SK-N-SH (cell line): Measurements from ENCODE around the gene ZFHX3. TPM values are rescaled to one million over a fixed set of nuclear protein-coding genes. Genes with fewer than 3 reads are reported as not detected.

Experiments used
- CTCF ChIA-PET: fragments of 300-600, 350-600 bp; formaldehyde crosslinking; extraction: SDS; loops from one replicate; lab custom pipeline; 2021; lab: Yijun Ruan, JAX
- POLR2A ChIA-PET: fragments of 350-600 bp; sonication (Branson Sonifier 250); formaldehyde crosslinking; extraction: SDS; loops from one replicate; lab custom pipeline; 2020; ENCODE audit warnings: antibody characterized with exemption, inconsistent platforms; lab: Yijun Ruan, JAX
- DNase-seq: peaks from one replicate; pipeline ENCODE4 v3.0.0; 2012
- H2AFZ ChIP-seq: fragments of 200-600 bp; sonication (generic); 2 replicates; pipeline ENCODE4 v1.8.1; 2016; ENCODE audit warnings: antibody characterized with exemption, mild to moderate bottlenecking, low read depth
- H3F3A ChIP-seq: fragments of 200-600 bp; sonication (generic); replicated peaks from 2 replicates; pipeline ENCODE3; 2016; ENCODE audit warnings: antibody characterized with exemption, mild to moderate bottlenecking; ENCODE audit not compliant: insufficient read depth
- H3K27ac ChIP-seq, 2 experiments: fragments of 200-500 bp in 1 of 2; fragments of 200-600 bp in 1 of 2; sonication (Bioruptor generic) in 1 of 2; sonication (generic), shearing (Covaris generic) in 1 of 2; 2 replicates each; pipeline versions ENCODE4 v1.5.1 to v1.6.1; 2014 to 2016; ENCODE audit warnings: low read depth in 2 of 2, inconsistent platforms in 1 of 2, low read length in 1 of 2, mild to moderate bottlenecking in 1 of 2, mixed read lengths in 1 of 2
- H3K27me3 ChIP-seq: fragments of 200-600 bp; sonication (generic), shearing (Covaris generic); 2 replicates; pipeline ENCODE4 v1.6.1; 2016; ENCODE audit warnings: mixed run types; ENCODE audit not compliant: insufficient read depth
- H3K36me3 ChIP-seq, 2 experiments: fragments of 200-500 bp in 1 of 2; fragments of 200-600 bp in 1 of 2; sonication (Bioruptor generic) in 1 of 2; sonication (generic) in 1 of 2; replicated peaks in 1 of 2; 2 replicates each; pipeline versions ENCODE3 to v1.5.1; 2014 to 2016; ENCODE audit warnings: low read length in 1 of 2, mild to moderate bottlenecking in 1 of 2; ENCODE audit not compliant: insufficient read depth in 2 of 2, control insufficient read depth in 1 of 2
- H3K4me1 ChIP-seq, 2 experiments: fragments of 200-500 bp in 1 of 2; fragments of 200-600 bp in 1 of 2; sonication (Bioruptor generic) in 1 of 2; sonication (generic), shearing (Covaris generic) in 1 of 2; 2 replicates each; pipeline versions ENCODE4 v1.5.1 to v1.6.1; 2014 to 2016; ENCODE audit warnings: low read depth in 1 of 2, low read length in 1 of 2, mixed run types in 1 of 2; ENCODE audit not compliant: insufficient read depth in 2 of 2, control insufficient read depth in 1 of 2
- H3K4me2 ChIP-seq: fragments of 200-600 bp; sonication (generic), shearing (Covaris generic); 2 replicates; pipeline ENCODE4 v1.6.1; 2017; ENCODE audit warnings: mixed run types
- H3K4me3 ChIP-seq, 2 experiments: fragments of 200-500 bp in 1 of 2; fragments of 200-600 bp in 1 of 2; sonication (Bioruptor generic) in 1 of 2; sonication (generic), shearing (Covaris generic) in 1 of 2; 2 replicates each; pipeline versions ENCODE4 v1.5.1 to v1.8.1; 2014 to 2016; ENCODE audit warnings: low read depth in 2 of 2, inconsistent platforms in 1 of 2, low read length in 1 of 2, mild to moderate bottlenecking in 1 of 2, mixed read lengths in 1 of 2, moderate library complexity in 1 of 2
- H3K79me2 ChIP-seq: fragments of 200-600 bp; sonication (generic); 2 replicates; pipeline ENCODE4 v1.8.1; 2017; ENCODE audit warnings: mild to moderate bottlenecking; ENCODE audit not compliant: insufficient read depth
- H3K9ac ChIP-seq: fragments of 200-600 bp; sonication (generic); 2 replicates; pipeline ENCODE4 v1.6.1; 2017; ENCODE audit warnings: mixed run types
- H3K9me2 ChIP-seq: fragments of 200-600 bp; sonication (generic); 2 replicates; pipeline ENCODE4 v1.6.1; 2017; ENCODE audit warnings: mixed run types
- H3K9me3 ChIP-seq: fragments of 200-600 bp; sonication (generic); 2 replicates; pipeline ENCODE4 v1.6.1; 2017; ENCODE audit warnings: mixed run types, mild to moderate bottlenecking, moderate library complexity
- H4K20me1 ChIP-seq: fragments of 200-600 bp; sonication (generic); 2 replicates; pipeline ENCODE4 v1.6.1; 2017; ENCODE audit warnings: mild to moderate bottlenecking, mixed run types; ENCODE audit not compliant: insufficient read depth
- CHD2 ChIP-seq: fragments of 150-350 bp; IDR thresholded peaks from 2 replicates; pipeline ENCODE4 v1.6.1; 2018; ENCODE audit warnings: low read length; ENCODE audit not compliant: partially characterized antibody
- FOSL2 ChIP-seq: IDR thresholded peaks from 2 replicates; pipeline ENCODE4 v1.4.0; 2012; ENCODE audit warnings: low read depth, mild to moderate bottlenecking, moderate library complexity, borderline replicate concordance
- FOXM1 ChIP-seq: IDR thresholded peaks from 2 replicates; pipeline ENCODE4 v1.4.0; 2012; ENCODE audit warnings: low read depth, mild to moderate bottlenecking
- GABPA ChIP-seq: IDR thresholded peaks from 2 replicates; pipeline ENCODE4 v1.4.0; 2012; ENCODE audit warnings: low read depth, mild to moderate bottlenecking
- PBX3 ChIP-seq: IDR thresholded peaks from 2 replicates; pipeline ENCODE4; 2012
- POLR2AphosphoS5 ChIP-seq: IDR thresholded peaks from 2 replicates; pipeline ENCODE4 v1.6.1; 2012; ENCODE audit warnings: low read depth, low read length
- RCOR1 ChIP-seq: fragments of 150-350 bp; IDR thresholded peaks from 2 replicates; pipeline ENCODE4 v1.6.1; 2017; ENCODE audit warnings: antibody characterized with exemption, low read length
- REST ChIP-seq: IDR thresholded peaks from 2 replicates; pipeline ENCODE4 v1.6.1; 2012; ENCODE audit warnings: mild to moderate bottlenecking, low read depth, low read length, moderate library complexity
- TAF1 ChIP-seq: IDR thresholded peaks from 2 replicates; pipeline ENCODE4 v1.6.1; 2012; ENCODE audit warnings: low read depth, mild to moderate bottlenecking, low read length, moderate library complexity, borderline replicate concordance
- TEAD4 ChIP-seq: IDR thresholded peaks from 2 replicates; pipeline ENCODE4 v1.4.0; 2012; ENCODE audit warnings: mild to moderate bottlenecking, borderline replicate concordance; ENCODE audit not compliant: insufficient read depth
- WGBS: methylation state at CpG from one replicate; pipeline ENCODE4 v1.1.6; 2017; ENCODE audit warnings: low lambda C conversion rate; 5-methylcytosine and 5-hydroxymethylcytosine counted together
- polyA plus RNA-seq, 3 experiments: library from polyadenylated mRNA; depleted of rRNA; stranded (reverse); fragments of >200 nt; gene quantifications; 2 replicates each; pipeline ENCODE4 v1.2.3, GENCODE V29; 2012
- TF ChIP-seq, protein P1 (sequence below): fragments of 150-350 bp; IDR thresholded peaks from 2 replicates; pipeline ENCODE4 v1.6.1; 2016; ENCODE audit warnings: mild to moderate bottlenecking, low read depth, low read length
- TF ChIP-seq, protein P2 (sequence below): IDR thresholded peaks from 2 replicates; pipeline ENCODE4 v1.4.0; 2012; ENCODE audit warnings: low read depth

Gene ZFHX3
- polyA plus RNA-seq, 1 of the 3 experiments (the other 2 are of a cell fraction): 2.0 TPM

- Histone ChIP-seq H4K20me1 (peaks cover 5% of the 10 kb centered on the region; the same call in 1 of the 2 replicates), H3K4me2 (no peak overlapping the region), H3K9ac (no peak overlapping the region), H3K27ac (no peak overlapping the region), H3K9me3 (no peaks in the 10 kb centered on the region), H3K4me1 (no peaks in the 10 kb centered on the region; a peak in 1 of 4 replicates), H3K27me3 (no peaks in the 10 kb centered on the region), H3K36me3 (peaks cover 4% of the 10 kb centered on the region in 2 experiments), H3K9me2 (no peaks in the 10 kb centered on the region), H3K79me2 (peaks cover 23% of the 10 kb centered on the region), H2AFZ (no peak overlapping the region), H3F3A (no peaks in the 10 kb centered on the region), H3K4me3 (no peak overlapping the region)
- CTCF ChIA-PET: interaction anchor here (1.4 kb wide), 1 partner anchor 10 kb away, joined by 3 read pairs; no protein-coding TSS in a partner anchor
- WGBS: 98% methylated on average over 7 of the region's 7 CpGs
- TF ChIP-seq, protein P1, sequence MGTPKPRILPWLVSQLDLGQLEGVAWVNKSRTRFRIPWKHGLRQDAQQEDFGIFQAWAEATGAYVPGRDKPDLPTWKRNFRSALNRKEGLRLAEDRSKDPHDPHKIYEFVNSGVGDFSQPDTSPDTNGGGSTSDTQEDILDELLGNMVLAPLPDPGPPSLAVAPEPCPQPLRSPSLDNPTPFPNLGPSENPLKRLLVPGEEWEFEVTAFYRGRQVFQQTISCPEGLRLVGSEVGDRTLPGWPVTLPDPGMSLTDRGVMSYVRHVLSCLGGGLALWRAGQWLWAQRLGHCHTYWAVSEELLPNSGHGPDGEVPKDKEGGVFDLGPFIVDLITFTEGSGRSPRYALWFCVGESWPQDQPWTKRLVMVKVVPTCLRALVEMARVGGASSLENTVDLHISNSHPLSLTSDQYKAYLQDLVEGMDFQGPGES: no peak
- no peak for TF ChIP-seq POLR2AphosphoS5
- no peak for TF ChIP-seq PBX3
- TF ChIP-seq TEAD4: no peak
- no peak for TF ChIP-seq REST
- no peak for TF ChIP-seq RCOR1
- TF ChIP-seq FOXM1: no peak
- POLR2A ChIA-PET: no interaction called here
- no peak for DNase-seq
Measured at GRCh38 chr16:72865835-72866234, 182.1 kb downstream of the ZFHX3 start.

DNA sequence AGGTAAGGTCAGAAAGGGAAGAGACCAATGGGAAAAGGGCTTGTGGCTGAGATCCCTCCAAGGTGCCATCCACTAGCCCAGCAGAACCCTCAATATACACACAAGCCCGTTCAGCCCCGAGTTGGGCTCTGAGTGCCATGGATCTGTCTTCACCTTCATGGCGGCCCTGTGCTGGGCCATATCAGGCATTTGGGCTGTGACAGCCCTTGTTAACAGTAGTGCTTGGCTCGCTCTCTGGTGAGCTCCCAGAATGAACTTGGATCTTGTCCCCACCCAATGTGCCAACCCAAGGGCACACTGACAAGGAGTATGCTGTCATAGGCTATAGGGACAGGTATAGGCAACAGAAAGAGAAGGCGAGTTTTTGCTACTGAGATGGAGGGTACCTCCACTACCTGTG, 182.7 kb downstream of the ZFHX3 start:
- 96% methylated on average over 4 of the region's 5 CpGs for WGBS

More for the DNA sequence above, 182.7 kb downstream of the ZFHX3 start:
- Histone ChIP-seq H3K4me1 (no peaks in the 10 kb centered on the region; a peak in 1 of 4 replicates), H3K9me2 (no peaks in the 10 kb centered on the region), H3K27me3 (no peaks in the 10 kb centered on the region), H4K20me1 (peaks cover 11% of the 10 kb centered on the region; the same call in 1 of the 2 replicates), H2AFZ (no peak overlapping the region), H3K36me3 (peaks cover 4% of the 10 kb centered on the region in 2 experiments), H3K4me2 (no peak overlapping the region), H3K4me3 (no peak overlapping the region), H3K79me2 (peaks cover 28% of the 10 kb centered on the region), H3F3A (no peaks in the 10 kb centered on the region), H3K9ac (no peak overlapping the region), H3K9me3 (no peaks in the 10 kb centered on the region), H3K27ac (no peak overlapping the region)
- ChIA-PET CTCF (interaction anchor here (1.4 kb wide), 1 partner anchor 10 kb away, joined by 3 read pairs; no protein-coding TSS in a partner anchor), POLR2A (no interaction called here)
- no peak for TF ChIP-seq FOSL2
- no peak for TF ChIP-seq GABPA
- no peak for TF ChIP-seq CHD2
- TF ChIP-seq RCOR1: no peak
- no peak for TF ChIP-seq PBX3
- TF ChIP-seq TAF1: no peak
- TF ChIP-seq, protein P2, sequence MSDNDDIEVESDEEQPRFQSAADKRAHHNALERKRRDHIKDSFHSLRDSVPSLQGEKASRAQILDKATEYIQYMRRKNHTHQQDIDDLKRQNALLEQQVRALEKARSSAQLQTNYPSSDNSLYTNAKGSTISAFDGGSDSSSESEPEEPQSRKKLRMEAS: no peak
- DNase-seq: no peak
